CD14-positive monocyte (primary cell): ENCODE results near the gene HDAC4. TPM values are rescaled to one million over a fixed set of nuclear protein-coding genes. Genes with fewer than 3 reads are reported as not detected.

Experiments used
- DNase-seq, 3 donors: peaks; one replicate each; pipeline ENCODE4 v3.0.0-alpha.2; 2011 to 2022
- H2AFZ ChIP-seq: 2 replicates; pipeline ENCODE4 v1.6.0; 2012; ENCODE audit warnings: mild to moderate bottlenecking, low read depth, low read length, inconsistent platforms; ENCODE audit not compliant: insufficient read depth, poor library complexity, severe bottlenecking
- H3K27ac ChIP-seq, 2 donors: 1 replicate in 1 of 2; 2 replicates in 1 of 2; pipeline ENCODE4 v1.5.1; 2012 to 2013; ENCODE audit warnings: low read length in 2 of 2, control low read depth in 1 of 2, inconsistent platforms in 1 of 2, low read depth in 1 of 2, mild to moderate bottlenecking in 1 of 2
- H3K27me3 ChIP-seq, 2 donors: one replicate each; pipeline versions ENCODE4 v1.6.0 to v1.6.1; 2011 to 2013; ENCODE audit warnings: low read length in 2 of 2; ENCODE audit not compliant: control insufficient read depth in 2 of 2, insufficient read depth in 2 of 2
- H3K36me3 ChIP-seq, 2 donors: replicated peaks in 1 of 2; 1 replicate in 1 of 2; 2 replicates in 1 of 2; pipeline versions ENCODE4 v1.5.1 to v1.6.1; 2012 to 2013; ENCODE audit warnings: low read length in 2 of 2, control low read depth in 1 of 2, inconsistent platforms in 1 of 2, mild to moderate bottlenecking in 1 of 2; ENCODE audit not compliant: insufficient read depth in 2 of 2, control insufficient read depth in 1 of 2
- H3K4me1 ChIP-seq, 2 donors: 1 replicate in 1 of 2; 2 replicates in 1 of 2; pipeline versions ENCODE4 v1.5.1 to v1.6.1; 2012 to 2013; ENCODE audit warnings: low read length in 2 of 2, control low read depth in 1 of 2, inconsistent platforms in 1 of 2, mild to moderate bottlenecking in 1 of 2, moderate library complexity in 1 of 2; ENCODE audit not compliant: insufficient read depth in 2 of 2, control insufficient read depth in 1 of 2
- H3K4me2 ChIP-seq: replicated peaks from 2 replicates; pipeline ENCODE3; 2012; ENCODE audit warnings: low read length, moderate library complexity, mild to moderate bottlenecking; ENCODE audit not compliant: poor library complexity, severe bottlenecking; ENCODE audit errors: extremely low read depth
- H3K4me3 ChIP-seq, 3 experiments: fragments of 200-600 bp in 1 of 3; sonication (generic) in 1 of 3; replicated peaks in 1 of 3; 1 replicate in 2 of 3; 2 replicates in 1 of 3; pipeline ENCODE4 v1.5.1; 2011 to 2013; ENCODE audit warnings: low read length in 3 of 3, mild to moderate bottlenecking in 3 of 3, control low read depth in 2 of 3, low read depth in 2 of 3, inconsistent platforms in 1 of 3, moderate library complexity in 1 of 3
- H3K79me2 ChIP-seq: 2 replicates; pipeline ENCODE4 v1.6.0; 2012; ENCODE audit warnings: mild to moderate bottlenecking, control low read depth, inconsistent platforms, low read length, moderate library complexity; ENCODE audit not compliant: insufficient read depth
- H3K9ac ChIP-seq: 2 replicates; pipeline ENCODE4 v1.6.0; 2017; ENCODE audit warnings: low read length, mild to moderate bottlenecking; ENCODE audit not compliant: insufficient read depth, poor library complexity, severe bottlenecking
- H3K9me3 ChIP-seq, 2 donors: replicated peaks in 1 of 2; 1 replicate in 1 of 2; 2 replicates in 1 of 2; pipeline versions ENCODE4 v1.5.1 to v1.6.1; 2012 to 2013; ENCODE audit warnings: low read length in 2 of 2, control low read depth in 1 of 2; ENCODE audit not compliant: control insufficient read depth in 1 of 2, insufficient read depth in 1 of 2
- H4K20me1 ChIP-seq: 2 replicates; pipeline ENCODE4 v1.6.0; 2012; ENCODE audit warnings: mild to moderate bottlenecking, low read length, control low read depth, moderate library complexity; ENCODE audit not compliant: insufficient read depth
- H3K27ac Mint-ChIP-seq, 7 donors: one replicate each; pipeline ENCODE4 v1.8.0; 2020; ENCODE audit warnings: mild to moderate bottlenecking in 7 of 7, mixed read lengths in 7 of 7, moderate library complexity in 6 of 7, inconsistent platforms in 2 of 7
- H3K27me3 Mint-ChIP-seq, 3 donors: one replicate each; pipeline ENCODE4 v1.8.0; 2021 to 2022; ENCODE audit warnings: low read depth in 3 of 3, mild to moderate bottlenecking in 3 of 3, mixed read lengths in 3 of 3, moderate library complexity in 3 of 3, inconsistent platforms in 1 of 3
- H3K36me3 Mint-ChIP-seq, 2 donors: one replicate each; pipeline ENCODE4 v1.8.0; 2020; ENCODE audit warnings: mixed read lengths in 2 of 2, inconsistent platforms in 1 of 2, mild to moderate bottlenecking in 1 of 2
- H3K4me1 Mint-ChIP-seq: one replicate; pipeline ENCODE4 v1.8.0; 2020; ENCODE audit warnings: mild to moderate bottlenecking, mixed read lengths
- H3K4me3 Mint-ChIP-seq, 2 donors: one replicate each; pipeline ENCODE4 v1.8.0; 2020; ENCODE audit warnings: mild to moderate bottlenecking in 2 of 2, mixed read lengths in 2 of 2, moderate library complexity in 1 of 2
- H3K9me3 Mint-ChIP-seq, 7 donors: one replicate each; pipeline ENCODE4 v1.8.0; 2020 to 2022; ENCODE audit warnings: mixed read lengths in 7 of 7, mild to moderate bottlenecking in 6 of 7, moderate library complexity in 6 of 7, inconsistent platforms in 2 of 7
- WGBS: methylation state at CpG from one replicate; pipeline ENCODE4 v1.1.5; 2013; ENCODE audit warnings: missing lambda C conversion rate; ENCODE audit not compliant: insufficient coverage; 5-methylcytosine and 5-hydroxymethylcytosine counted together
- intact Hi-C, 2 donors: fragments of 100-400 bp; cut with micrococcal nuclease; formaldehyde crosslinking; loops; one replicate each; pipeline versions ENCODE4 v1.15.0 to v1.15.1; 2023
- polyA plus RNA-seq, 3 donors: library from polyadenylated mRNA; depleted of rRNA in 1 of 3; unstranded in 2 of 3; stranded (reverse) in 1 of 3; fragments of 300-500 nt in 2 of 3; fragments of >200 nt in 1 of 3; fragmentation: Illumina TruSeq in 2 of 3; gene quantifications; 1 replicate in 2 of 3; 2 replicates in 1 of 3; pipeline ENCODE4 v1.2.3, GENCODE V29; 2012 to 2021
- TF ChIP-seq, protein P1 (sequence below): fragments of 200-600 bp; IDR thresholded peaks from one replicate; pipeline ENCODE4 v1.8.0; 2022; ENCODE audit warnings: antibody characterized with exemption, mild to moderate bottlenecking

Gene HDAC4
- polyA plus RNA-seq, 3 donors, result 3.3 to 23.0 (median 4.5) TPM

- no peak for DNase-seq
- Histone ChIP-seq H3K4me3 (no peak overlapping the region), H3K9me3 (no peaks in the 10 kb centered on the region), H3K27ac (no peak overlapping the region), H2AFZ (no peak overlapping the region), H3K79me2 (peaks cover 99% of the 10 kb centered on the region), H4K20me1 (peaks cover 4% of the 10 kb centered on the region), H3K4me2 (no peak overlapping the region), H3K27me3 (no peaks in the 10 kb centered on the region), H3K36me3 (peaks cover 0 to 20% of the 10 kb centered on the region in 2 donors), H3K4me1 (peaks cover 45 to 46% of the 10 kb centered on the region in 2 donors), H3K9ac (no peak overlapping the region)
- H3K9me3 Mint-ChIP-seq, result peaks cover 0 to 4% (median 0%) of the 10 kb centered on the region in 7 donors
- H3K27ac Mint-ChIP-seq, result peak overlapping the region in 2 of 7 donors; percentile 9 to 42
- peaks cover 28 to 53% of the 10 kb centered on the region in 2 donors for H3K36me3 Mint-ChIP-seq
- H3K4me3 Mint-ChIP-seq, result no peak overlapping the region
- 94% methylated on average over 13 of the region's 14 CpGs for WGBS
- H3K4me1 Mint-ChIP-seq, result peaks cover 52% of the 10 kb centered on the region
- intact Hi-C loops, result loop anchor here in 1 of 2 donors (5.0 kb wide), 1 partner anchor 43 kb away; no protein-coding TSS in a partner anchor
- TF ChIP-seq, protein P1, sequence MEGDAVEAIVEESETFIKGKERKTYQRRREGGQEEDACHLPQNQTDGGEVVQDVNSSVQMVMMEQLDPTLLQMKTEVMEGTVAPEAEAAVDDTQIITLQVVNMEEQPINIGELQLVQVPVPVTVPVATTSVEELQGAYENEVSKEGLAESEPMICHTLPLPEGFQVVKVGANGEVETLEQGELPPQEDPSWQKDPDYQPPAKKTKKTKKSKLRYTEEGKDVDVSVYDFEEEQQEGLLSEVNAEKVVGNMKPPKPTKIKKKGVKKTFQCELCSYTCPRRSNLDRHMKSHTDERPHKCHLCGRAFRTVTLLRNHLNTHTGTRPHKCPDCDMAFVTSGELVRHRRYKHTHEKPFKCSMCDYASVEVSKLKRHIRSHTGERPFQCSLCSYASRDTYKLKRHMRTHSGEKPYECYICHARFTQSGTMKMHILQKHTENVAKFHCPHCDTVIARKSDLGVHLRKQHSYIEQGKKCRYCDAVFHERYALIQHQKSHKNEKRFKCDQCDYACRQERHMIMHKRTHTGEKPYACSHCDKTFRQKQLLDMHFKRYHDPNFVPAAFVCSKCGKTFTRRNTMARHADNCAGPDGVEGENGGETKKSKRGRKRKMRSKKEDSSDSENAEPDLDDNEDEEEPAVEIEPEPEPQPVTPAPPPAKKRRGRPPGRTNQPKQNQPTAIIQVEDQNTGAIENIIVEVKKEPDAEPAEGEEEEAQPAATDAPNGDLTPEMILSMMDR, result no peak
- H3K27me3 Mint-ChIP-seq, result peaks cover 0 to 1% (median 0%) of the 10 kb centered on the region in 3 donors
Measured at GRCh38 chr2:239310401-239311061, 90.3 kb downstream of the HDAC4 start.

GRCh38 chr2:239309398-239310245 lies 91.2 kb downstream of the HDAC4 start:
- H4K20me1 ChIP-seq, result peaks cover 4% of the 10 kb centered on the region
- no peak for DNase-seq
- H3K79me2 ChIP-seq, result peaks cover 99% of the 10 kb centered on the region
- H3K4me1 Mint-ChIP-seq, result peaks cover 52% of the 10 kb centered on the region
- peak overlapping the region; percentile 65 for H2AFZ ChIP-seq
- peak overlapping the region; percentile 41 to 68 for H3K27ac ChIP-seq
- H3K27ac Mint-ChIP-seq, result peak overlapping the region; percentile 43 to 89 (median 80)
- intact Hi-C loops, result loop anchor here in 1 of 2 donors (5.0 kb wide), 1 partner anchor 42 kb away; no protein-coding TSS in a partner anchor
- H3K9me3 Mint-ChIP-seq, result peaks cover 0 to 3% (median 0%) of the 10 kb centered on the region in 7 donors
- H3K9me3 ChIP-seq, result no peaks in the 10 kb centered on the region
- WGBS, result 29% methylated on average over 4 of the region's 18 CpGs
- peaks cover 0 to 1% (median 0%) of the 10 kb centered on the region in 3 donors for H3K27me3 Mint-ChIP-seq
- peaks cover 45 to 46% of the 10 kb centered on the region in 2 donors for H3K4me1 ChIP-seq
- TF ChIP-seq, protein P1, result no peak
- peak overlapping the region; percentile 68 for H3K4me2 ChIP-seq
- H3K27me3 ChIP-seq, result no peaks in the 10 kb centered on the region
- peak overlapping the region; percentile 59 for H3K9ac ChIP-seq
- peaks cover 0 to 11% of the 10 kb centered on the region in 2 donors for H3K36me3 ChIP-seq
- peaks cover 24 to 50% of the 10 kb centered on the region in 2 donors for H3K36me3 Mint-ChIP-seq
- peak overlapping the region in 2 of 3 experiments; percentile 20 to 67 for H3K4me3 ChIP-seq
- peak overlapping the region; percentile 75 to 83 for H3K4me3 Mint-ChIP-seq
